DMS 273 treated with DMSO at 0.1 percent for 48 hours (cell line): ENCODE data around the gene SPATA24.
"Not testable (repeated sequence)": the region's sequence is repeated elsewhere in the genome, so short reads cannot be mapped to it uniquely, and the experiment has no call there.

Source experiments
- DNase-seq: peaks from one replicate; lab custom pipeline; 2025; lab: John Stamatoyannopoulos, UW

The SPATA24 gene

DNA sequence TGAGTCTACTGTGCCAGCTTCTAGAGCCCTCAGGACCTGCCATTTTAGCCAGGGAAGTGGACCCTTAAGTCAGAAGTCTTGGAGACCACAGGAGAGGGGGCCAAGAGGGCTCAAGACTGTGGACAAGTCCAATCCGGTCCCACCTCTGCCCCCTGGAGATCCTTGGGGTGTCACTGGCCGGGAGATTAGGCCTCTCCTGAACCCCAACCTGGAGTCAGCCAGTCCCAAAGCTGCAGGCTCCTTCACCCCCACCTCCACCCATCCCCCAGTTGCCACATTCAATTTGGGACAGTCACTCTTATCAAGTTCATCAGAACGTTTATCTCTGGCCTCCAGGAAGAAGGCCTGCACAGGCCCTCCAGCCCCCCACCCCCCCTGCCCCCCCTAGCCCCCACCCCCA is 21.1 kb downstream of the SPATA24 start:
- no peak for DNase-seq

- DNase-seq: no peak
These were observed 21.8 kb downstream of the SPATA24 start for GRCh38 chr5:139381837-139382761.

DNA sequence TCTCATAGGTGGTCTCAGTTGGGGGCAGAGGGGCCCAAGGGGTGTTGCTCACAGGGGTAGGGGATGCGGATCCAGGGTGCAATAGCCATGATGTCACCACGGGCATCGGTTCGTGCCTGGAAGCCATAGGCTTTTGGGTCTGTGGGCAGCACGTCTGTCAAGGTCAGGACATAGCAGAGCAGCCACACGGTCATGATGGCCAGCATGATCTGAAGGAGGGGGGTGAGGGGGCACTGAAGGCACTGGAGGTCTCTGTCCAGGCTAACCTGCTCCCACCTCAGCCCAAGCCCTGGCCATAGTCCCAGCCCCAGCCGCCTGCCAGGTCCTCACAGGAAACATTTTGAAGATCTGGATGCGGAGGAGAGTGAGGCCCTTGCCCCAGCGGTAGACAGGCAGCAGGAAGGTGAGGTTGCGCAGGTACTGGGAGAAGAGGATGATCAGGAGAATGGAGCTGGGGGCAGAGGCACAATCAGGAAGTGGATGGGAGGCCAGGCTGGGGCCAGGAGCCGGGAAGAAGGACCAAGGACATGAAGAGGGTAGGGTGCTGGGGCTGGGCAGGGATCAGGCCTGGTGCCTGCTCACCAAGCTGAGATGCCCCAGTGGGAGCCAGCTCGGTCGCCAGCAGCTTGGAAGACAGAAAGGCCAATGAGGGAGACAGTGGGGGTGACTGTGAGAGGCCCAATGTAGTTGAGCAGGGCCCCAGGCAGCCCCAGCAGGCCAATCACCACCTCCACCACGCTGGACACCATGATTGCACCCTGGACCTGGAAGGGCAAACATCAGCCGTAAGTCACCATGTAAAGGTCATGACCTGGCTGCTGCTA is 24.1 kb downstream of the SPATA24 start:
- no peak for DNase-seq

GRCh38 chr5:139378941-139379361 is 24.9 kb downstream of the SPATA24 start:
- DNase-seq: no peak

DNA sequence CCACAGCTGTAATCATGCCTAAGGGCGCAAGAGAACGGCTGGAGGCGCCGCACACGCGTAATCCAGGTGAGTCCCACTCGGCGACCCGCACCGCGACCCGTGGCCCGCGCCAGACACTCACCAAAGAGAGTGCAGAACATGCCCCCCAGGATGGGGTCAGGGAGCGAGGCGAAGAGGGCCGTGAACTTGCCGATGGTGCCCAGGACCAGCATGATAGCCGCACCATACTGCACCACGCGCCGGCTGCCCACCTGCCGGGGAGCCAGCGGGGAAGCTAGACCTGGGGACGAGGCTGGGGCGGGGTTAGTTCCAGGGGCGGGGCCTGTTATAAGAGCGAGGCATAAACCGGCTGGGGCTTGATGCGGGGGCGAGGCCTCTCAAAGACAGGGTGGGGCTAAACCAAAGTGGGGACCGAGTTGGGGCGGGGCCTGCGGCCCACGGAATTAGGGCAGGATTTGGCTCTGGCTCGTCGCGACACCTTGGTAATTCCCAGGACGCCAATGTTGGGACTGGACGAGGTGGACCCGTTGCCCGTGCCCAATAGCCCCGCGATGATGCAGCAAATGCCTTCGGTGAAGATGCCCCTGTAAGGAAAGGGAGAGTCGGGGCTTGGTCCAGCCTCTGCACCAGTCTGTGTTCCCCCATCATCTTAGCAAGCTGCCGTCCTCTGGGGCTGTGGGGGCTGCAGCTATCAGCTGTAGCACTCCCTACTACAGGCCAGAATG is 25.6 kb downstream of the SPATA24 start:
- no peak for DNase-seq

- no peak for DNase-seq
These were observed 26.7 kb downstream of the SPATA24 start for GRCh38 chr5:139377226-139377625.

DNA sequence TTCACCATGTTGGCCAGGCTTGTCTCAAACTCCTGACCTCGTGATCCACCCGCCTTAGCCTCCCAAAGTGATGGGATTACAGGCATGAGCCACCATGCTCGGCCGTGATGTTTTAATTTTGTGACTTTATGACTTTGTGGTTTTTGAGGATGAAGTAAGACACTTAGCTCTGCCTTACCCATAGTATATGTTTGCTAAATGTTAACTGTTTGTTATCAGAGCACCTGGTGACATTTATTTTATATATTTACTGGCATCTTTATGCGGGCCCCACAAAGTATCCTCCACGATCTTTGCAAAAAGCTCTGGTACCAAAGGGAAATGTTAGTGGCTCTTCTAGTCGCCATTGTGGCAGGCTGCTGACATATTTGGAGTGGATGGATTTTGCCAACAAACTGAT is 27.5 kb downstream of the SPATA24 start:
- no peak for DNase-seq

- no peak for DNase-seq
These were observed 29.0 kb downstream of the SPATA24 start for GRCh38 chr5:139374909-139375308.

GRCh38 chr5:139371482-139372435 is 32.1 kb downstream of the SPATA24 start:
- DNase-seq: no peak

GRCh38 chr5:139369181-139369580 is 34.7 kb downstream of the SPATA24 start:
- DNase-seq: no peak

DNA sequence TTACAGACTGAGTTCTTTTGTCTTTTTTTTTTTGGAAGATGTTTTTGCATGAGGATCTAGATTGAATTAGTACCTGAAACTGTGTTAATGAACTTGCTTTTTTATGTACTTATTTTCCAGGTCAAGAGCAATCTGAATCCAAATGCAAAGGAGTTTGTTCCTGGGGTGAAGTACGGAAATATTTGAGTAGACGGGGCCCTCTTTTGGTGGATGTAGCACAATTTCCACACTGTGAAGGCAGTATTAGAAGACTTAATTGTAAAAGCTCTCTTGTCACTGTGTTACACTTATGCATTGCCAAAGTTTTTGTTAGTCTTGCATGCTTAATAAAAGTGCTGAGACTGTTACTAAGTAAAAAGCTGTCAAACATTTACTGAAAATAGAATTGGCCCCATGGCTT is 35.3 kb downstream of the SPATA24 start:
- no peak for DNase-seq

GRCh38 chr5:139364466-139364865 is 39.4 kb downstream of the SPATA24 start:
- DNase-seq: no peak

- DNase-seq: no peak
These were observed 40.0 kb downstream of the SPATA24 start for GRCh38 chr5:139363937-139364336.

DNA sequence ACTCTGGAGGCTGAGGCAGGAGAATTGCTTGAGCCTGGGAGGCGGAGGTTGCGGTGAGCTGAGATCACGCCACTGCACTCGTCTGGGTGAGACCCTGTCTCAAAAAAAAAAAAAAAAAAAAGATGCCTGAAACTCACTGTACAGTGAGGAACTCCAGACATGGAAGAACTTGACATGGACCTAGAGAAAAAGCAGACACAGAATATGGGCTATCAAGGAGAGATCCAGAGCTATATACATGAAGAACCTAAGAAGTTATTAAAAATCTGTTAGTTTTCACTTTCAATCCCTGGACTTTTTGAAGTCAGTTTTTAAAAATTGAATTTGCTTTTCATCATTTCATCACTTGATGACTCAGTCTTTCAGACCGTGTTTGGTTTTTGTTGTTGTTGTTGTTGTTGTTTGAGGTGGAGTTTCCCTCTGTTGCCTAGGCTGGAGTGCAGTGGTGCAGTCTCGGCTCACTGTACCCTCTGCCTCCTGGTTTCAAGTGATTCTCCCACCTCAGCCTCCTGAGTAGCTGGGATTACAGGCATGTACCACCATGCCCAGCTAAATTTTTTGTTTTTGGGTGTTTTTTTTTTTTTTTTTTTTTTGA is 42.0 kb downstream of the SPATA24 start:
- no peak for DNase-seq

DNA sequence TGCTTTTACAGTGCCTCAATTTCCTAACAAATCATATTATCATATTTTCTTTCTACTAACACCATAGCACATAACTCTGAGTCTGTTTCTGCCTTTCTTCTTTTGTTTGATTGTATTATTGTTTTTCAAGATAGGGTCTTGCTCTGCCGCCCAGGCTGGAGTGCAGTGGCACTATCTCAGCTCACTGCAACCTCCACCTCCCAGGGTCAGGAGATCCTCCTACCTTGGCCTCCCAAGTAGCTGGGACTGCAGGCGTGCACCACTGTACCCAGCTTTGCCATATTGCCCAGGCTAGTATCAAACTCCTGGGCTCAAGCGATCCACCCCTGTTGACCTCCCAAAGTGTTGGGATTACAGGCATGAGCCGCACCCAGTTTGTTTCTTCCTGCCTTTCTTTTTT is 43.5 kb downstream of the SPATA24 start:
- no peak for DNase-seq

DNA sequence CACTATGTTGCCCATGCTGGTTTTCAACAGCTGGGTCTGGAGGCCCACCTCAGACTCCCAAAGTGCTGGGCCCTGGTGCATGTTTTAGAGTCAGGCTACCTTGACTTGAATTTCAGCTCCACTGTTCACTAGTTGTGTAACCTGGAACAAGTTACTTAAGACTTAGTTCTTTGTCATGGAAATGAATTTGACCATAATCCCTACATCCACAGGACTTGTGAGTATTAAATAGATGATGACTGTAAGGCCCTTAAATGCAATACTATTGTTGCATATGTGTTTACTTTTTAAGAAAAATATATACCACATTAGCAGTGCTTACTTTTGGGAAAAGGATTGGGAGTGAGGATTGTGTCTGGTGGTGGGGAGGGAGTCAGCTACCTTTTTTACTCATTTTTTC is 45.8 kb downstream of the SPATA24 start:
- no peak for DNase-seq

DNA sequence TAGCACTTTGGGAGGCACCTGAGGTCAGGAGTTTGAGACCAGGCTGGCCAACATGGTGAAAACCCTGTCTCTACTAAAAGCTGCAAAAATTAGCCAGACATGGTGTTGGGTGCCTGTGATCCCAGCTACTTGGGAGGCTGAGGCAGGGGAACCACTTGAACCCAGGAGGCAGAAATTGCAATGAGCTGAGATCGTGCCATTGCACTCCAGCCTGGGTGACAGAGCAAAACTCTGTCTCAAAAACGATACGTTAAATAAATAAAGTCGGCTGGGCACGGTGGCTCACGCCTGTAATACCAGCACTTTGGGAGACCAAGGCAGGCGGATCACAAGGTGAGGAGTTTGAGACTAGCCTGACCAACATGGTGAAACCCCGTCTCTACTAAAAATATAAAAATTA is 48.0 kb downstream of the SPATA24 start:
- not testable (repeated sequence) for DNase-seq

DNA sequence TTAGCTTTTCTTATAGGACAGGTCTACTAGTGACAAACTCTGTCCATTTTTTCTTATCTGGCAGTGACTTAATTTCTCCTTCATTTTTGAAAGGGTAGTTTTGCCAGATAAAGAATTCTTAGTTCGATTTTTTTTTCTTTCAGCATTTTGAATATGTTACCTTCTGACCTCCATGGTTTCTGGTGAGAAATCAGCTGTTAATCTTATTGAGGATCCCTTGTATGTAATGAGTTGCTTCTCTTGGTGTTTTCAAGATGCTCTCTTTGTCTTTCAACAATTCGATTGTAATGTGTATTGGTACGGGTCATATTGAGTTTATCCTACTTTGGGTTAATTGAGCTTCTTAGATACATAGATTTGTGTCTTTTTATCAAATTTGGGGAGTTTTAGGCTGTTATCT is 49.7 kb downstream of the SPATA24 start:
- DNase-seq: no peak

DNA sequence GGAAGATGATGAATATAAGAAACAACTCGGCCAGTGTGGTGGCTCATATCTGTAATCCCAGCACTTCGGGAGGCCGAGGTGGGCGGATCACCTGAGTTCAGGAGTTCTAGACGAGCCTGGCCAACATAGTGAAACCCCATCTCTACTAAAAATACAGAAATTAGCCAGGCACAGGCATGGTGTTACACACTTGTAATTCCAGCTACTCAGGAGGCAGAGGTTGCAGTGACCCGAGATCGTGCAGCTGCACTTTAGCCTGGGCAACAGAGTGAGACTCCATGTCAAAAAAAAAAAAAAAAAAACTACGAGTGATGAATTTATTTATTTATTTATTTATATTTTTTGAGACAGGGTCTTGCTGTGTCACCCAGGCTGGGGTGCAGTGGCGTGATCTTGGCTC is 56.0 kb downstream of the SPATA24 start:
- not testable (repeated sequence) for DNase-seq
